AG09309 (cell line): ENCODE measurements around the gene NOL4L.

Experiments used
- DNase-seq: peaks from one replicate; pipeline ENCODE4 v3.0.0-alpha.2; 2010; ENCODE audit warnings: low read depth
- H3K4me3 ChIP-seq: 2 replicates; pipeline ENCODE4 v1.5.1; 2011; ENCODE audit warnings: mild to moderate bottlenecking, low read depth, low read length, moderate library complexity; ENCODE audit not compliant: control insufficient read depth
- TF ChIP-seq, protein P1 (sequence below): IDR thresholded peaks from 2 replicates; pipeline ENCODE4 v1.5.1; 2011; ENCODE audit warnings: mild to moderate bottlenecking, low read depth, low read length, inconsistent platforms; ENCODE audit not compliant: insufficient read depth, control insufficient read depth; ENCODE audit errors: missing control alignments

Gene NOL4L

DNA sequence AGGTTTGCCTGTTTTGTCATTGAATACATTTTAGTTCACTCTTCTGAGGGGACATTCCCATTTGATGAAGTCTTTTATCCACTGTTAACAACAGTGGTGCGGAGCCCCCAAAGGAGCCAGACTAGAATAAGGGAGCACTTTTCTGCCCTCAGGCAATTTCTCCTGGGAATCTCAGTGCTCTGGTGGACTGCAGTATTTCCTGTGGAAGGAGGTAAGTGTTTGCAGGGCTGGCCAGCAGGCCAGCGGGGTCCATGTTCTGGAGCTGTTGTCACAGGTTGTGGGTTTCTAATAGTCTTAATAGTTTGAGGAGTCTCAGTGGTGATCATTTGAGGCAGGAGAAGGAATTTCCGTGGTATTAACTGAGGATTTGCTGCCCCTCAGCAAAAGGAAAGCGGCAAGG is 143.5 kb downstream of the NOL4L start:
- TF ChIP-seq, protein P1, sequence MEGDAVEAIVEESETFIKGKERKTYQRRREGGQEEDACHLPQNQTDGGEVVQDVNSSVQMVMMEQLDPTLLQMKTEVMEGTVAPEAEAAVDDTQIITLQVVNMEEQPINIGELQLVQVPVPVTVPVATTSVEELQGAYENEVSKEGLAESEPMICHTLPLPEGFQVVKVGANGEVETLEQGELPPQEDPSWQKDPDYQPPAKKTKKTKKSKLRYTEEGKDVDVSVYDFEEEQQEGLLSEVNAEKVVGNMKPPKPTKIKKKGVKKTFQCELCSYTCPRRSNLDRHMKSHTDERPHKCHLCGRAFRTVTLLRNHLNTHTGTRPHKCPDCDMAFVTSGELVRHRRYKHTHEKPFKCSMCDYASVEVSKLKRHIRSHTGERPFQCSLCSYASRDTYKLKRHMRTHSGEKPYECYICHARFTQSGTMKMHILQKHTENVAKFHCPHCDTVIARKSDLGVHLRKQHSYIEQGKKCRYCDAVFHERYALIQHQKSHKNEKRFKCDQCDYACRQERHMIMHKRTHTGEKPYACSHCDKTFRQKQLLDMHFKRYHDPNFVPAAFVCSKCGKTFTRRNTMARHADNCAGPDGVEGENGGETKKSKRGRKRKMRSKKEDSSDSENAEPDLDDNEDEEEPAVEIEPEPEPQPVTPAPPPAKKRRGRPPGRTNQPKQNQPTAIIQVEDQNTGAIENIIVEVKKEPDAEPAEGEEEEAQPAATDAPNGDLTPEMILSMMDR = no peak
- no peak overlapping the region for H3K4me3 ChIP-seq
- no peak for DNase-seq

DNA sequence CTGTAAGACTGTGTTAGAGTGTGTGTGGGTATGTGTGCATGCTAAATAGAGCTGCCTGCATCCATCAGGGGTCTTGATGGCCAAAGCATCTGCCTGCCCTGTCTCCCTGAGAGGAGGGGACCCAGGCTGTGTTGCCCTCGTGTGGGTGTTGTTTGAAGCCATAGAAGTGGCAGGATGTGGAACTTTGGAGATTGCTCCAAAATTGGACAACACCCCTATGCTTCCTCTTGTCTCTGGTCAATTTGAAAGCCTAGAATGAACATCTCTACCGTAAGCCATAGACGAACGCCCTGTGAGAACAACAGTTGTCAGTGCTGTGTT is 144.4 kb downstream of the NOL4L start:
- TF ChIP-seq, protein P1 = no peak
- no peak for DNase-seq
- no peak overlapping the region for H3K4me3 ChIP-seq

DNA sequence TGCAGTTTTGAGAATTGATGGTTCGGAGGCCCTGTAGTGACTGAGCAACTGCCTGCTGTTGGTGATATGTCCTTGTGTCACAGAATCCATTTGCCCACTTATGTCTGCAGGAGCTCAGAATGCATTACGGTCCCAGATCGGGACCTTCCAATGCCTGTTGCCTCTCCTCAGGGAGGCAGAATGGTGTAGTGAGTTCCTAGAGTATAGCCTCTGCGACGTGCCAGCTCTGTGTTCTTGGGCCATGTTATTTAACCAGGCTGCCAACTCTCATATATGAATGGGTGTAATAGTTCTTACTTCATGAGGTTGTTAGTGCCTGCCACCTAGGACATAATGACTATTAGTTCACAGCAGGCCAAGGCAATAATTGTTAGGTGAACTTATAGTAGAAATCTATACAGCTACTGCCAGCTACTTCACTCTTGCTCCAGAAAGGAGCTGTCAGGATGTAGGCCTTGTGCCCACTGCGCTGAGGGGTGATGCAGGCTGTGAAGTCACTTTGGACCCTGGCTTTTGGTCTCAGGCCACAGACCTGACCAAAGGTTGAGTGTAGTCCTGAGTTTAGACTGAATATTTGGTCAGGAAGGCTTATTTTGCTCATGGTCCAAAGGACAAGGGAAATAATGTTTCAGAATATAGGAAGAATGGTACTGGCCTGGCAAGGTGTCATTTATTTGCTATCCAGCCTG is 144.9 kb downstream of the NOL4L start:
- no peak overlapping the region for H3K4me3 ChIP-seq
- DNase-seq = no peak
- TF ChIP-seq, protein P1 = no peak

DNA sequence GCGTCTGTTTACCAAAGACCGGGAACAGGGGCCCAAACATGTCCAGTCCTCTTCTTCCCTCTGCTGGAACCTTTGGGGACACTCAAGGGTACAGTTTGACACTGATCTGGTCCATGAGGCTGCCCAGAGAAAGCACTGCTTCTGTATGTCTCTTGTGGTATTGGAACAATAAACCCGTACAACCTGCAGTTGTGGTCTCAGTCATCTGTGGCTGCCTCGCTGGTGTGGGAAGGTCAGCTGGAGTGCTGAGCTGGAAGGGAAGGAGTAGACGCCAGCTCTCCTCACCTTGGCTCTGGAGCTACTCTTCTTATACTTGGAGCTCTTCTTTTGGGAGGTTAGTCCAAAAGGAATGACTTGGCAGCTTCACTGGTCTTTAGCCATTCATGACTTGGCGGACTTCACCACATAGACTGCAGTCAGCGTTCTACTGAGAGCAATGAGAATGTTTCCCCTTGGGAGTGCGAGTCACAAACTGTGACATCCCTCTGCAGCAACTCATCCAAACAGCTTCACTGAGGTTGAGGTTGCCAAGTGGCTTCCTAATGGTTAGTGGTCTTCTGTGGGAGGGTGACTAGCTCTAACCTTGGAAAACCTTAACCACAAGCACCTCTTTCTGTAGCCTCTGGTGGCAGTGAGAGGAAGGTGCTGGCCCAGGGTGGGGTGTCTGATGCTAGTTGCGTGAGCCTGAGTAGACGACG is 145.9 kb downstream of the NOL4L start:
- H3K4me3 ChIP-seq = no peak overlapping the region
- peak; percentile 59 for DNase-seq

DNA sequence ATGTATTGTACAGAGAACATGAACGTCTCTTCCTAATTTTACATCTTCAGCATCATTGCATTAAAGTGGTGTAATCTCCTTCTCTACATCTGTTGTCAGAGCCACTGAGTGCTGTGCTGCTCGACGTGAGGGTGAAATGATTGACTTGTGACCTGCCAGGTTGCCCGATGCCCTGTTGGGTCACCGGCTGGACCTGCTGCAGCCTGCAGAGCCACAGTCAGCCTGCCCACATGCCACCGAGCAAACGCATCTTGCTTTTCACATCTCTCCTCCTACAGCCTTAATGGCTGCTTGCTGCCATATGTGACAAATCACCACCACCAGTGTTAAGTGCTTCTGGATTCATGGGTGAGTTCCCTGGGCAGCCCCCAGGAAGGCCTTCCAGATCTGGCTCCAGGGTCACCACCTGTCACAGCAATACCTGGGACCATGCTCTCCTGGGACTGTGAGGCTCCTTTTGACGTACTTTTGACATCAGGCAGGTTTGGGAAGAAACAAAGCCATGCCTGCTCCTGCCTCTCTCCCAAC is 146.7 kb downstream of the NOL4L start:
- no peak overlapping the region for H3K4me3 ChIP-seq
- TF ChIP-seq, protein P1 = no peak
- DNase-seq = no peak

More for the DNA sequence above, 145.9 kb downstream of the NOL4L start:
- TF ChIP-seq, protein P1 = peak; percentile 8

DNA sequence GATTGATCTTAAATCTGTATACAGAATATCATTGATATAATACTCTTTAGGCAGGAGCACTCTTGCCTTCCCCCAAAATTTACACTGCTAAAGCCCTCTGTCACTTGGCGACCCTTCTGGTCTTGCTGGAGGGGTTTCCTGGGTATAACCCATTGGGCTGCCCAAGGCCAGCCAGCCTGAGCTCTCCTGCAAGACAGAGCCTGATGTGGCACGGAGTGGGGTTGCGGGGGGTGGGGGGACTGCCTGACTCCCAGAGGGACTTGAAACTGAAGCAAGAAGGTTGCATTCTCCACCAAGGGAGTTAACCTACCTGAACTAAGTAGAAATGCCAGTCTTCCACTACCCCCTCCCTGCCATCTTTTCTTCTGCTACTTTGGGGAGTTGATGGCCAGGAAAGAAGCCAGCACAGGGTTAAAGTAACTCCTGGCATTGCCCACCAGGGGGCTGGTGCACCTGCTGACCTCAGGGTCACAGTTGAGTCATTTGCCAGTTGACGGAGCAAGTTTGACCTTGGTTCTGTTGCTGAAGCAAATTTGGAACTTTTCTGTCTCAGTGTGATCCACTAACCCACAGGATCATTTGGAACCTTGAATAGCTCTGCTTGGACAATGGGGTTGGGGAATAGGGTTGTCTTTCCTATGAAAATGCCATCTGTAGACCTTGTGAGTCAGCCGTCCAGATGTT is 147.6 kb downstream of the NOL4L start:
- no peak for DNase-seq
- no peak overlapping the region for H3K4me3 ChIP-seq
- TF ChIP-seq, protein P1 = peak; percentile 29
